ENCODE data around the gene SLC29A1.

The SLC29A1 gene

DNA sequence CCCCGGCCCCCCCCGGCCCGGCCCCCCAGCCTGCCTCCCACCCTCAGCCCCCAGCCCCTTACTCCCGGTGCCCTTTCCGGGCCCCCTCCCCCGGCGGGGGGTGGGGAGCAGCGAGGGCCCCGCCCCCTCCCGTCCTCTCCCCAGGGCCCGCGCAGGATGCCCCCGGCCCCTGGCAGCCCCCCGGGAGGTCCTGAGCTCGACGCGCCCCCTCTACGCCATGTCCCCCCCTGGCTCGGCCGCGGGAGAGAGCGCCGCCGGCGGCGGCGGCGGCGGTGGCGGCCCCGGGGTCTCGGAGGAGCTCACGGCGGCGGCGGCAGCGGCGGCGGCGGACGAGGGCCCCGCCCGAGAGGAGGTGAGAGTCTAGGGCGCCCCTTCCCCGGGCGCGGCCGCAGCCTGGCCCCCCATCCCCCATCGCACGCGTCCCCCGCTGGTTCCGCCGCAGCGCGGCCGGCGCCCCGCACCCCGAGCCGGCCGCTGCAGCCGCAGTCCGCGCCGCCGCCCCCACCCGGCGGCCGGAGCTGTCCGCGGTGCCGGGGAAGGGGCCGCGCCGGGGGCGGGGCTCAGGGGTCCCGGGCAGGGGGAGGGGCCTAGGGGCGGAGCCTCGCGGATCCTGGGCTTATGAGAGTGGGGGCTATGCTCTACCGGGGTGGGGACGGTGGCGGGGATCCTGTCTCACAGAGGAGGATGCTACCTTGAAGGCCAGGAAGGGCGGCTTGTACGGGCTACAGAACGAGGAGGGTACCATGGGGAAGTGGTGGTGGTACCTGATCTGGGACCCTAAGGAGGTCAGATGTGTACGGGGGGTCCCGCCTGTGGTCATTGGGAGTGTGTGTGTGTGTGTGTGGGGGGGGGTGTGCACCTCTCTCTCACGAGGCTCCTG, 47.4 kb downstream of the SLC29A1 start:
- DNase-seq: no peak

- DNase-seq: no peak
Measured at GRCh38 chr6:44271406-44271723, 48.0 kb downstream of the SLC29A1 start.

GRCh38 chr6:44271914-44272313, 48.5 kb downstream of the SLC29A1 start:
- no peak for DNase-seq

DNA sequence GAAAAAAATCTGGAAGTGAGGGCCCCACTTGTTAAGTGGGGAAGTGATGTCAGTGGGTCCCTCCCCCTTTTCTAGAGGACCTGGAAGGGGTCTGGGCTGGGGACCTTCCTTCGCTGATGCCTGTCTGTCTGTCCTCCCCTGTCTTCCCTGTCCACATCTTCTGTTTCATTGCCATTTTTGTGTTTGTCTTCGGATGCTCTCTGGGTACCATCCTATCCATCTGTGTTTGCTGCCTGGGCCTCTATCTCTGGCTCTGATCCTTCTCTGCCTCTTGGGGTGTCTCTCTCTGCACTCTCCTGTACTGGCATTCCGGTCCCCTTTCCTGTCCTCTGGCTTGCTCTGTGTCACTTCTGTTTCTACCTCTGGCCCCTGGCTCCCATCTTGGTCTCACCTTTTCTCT, 49.1 kb downstream of the SLC29A1 start:
- DNase-seq: no peak

GRCh38 chr6:44272999-44273566, 49.7 kb downstream of the SLC29A1 start:
- no peak for DNase-seq

- no peak for DNase-seq
Measured at GRCh38 chr6:44273617-44274016, 50.2 kb downstream of the SLC29A1 start.

DNA sequence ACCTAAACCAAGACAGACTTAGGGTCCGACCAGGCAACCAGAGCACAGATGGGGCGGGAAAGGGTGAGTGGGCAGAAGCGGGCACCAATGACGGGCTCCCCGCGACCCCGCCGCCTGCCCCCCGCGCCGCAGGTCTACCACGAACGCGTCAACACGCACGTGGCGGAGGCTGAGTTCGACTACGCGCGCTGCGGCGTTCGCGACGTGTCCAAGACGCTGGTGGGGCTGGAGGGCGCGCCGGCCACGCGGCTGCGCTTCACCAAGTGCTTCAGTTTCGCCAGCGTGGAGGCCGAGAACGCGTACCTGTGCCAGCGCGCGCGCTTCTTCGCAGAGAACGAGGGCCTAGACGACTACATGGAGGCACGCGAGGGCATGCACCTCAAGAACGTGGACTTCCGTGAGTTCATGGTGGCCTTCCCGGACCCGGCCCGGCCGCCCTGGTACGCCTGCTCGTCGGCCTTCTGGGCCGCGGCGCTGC, 51.9 kb downstream of the SLC29A1 start:
- no peak for DNase-seq

- DNase-seq: peak; percentile 44
Measured at GRCh38 chr6:44275749-44276648, 52.6 kb downstream of the SLC29A1 start.

GRCh38 chr6:44276667-44277640, 53.6 kb downstream of the SLC29A1 start:
- DNase-seq: peak; percentile 19

- DNase-seq: peak; percentile 3
Measured at GRCh38 chr6:44277763-44278162, 54.4 kb downstream of the SLC29A1 start.

DNA sequence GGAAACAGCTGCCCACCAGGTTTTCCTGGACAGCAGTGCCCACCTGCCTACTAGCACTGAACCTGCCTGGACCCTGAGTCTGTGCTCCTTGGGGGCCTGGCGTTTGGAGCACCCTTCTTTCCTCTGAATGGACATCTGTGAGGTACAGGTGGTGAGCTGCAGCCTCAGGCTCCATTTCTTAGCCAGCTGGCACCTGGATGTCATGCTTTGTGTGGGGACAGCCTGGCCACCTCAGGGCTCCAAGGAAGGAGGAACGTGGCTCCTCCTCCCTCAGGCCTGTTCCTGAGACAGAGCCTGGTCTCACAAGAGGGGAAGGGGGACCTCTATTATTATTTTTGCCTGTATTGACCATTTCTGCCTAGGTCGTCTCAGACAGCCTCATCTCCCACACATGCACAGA, 54.9 kb downstream of the SLC29A1 start:
- DNase-seq: peak; percentile 8

DNA sequence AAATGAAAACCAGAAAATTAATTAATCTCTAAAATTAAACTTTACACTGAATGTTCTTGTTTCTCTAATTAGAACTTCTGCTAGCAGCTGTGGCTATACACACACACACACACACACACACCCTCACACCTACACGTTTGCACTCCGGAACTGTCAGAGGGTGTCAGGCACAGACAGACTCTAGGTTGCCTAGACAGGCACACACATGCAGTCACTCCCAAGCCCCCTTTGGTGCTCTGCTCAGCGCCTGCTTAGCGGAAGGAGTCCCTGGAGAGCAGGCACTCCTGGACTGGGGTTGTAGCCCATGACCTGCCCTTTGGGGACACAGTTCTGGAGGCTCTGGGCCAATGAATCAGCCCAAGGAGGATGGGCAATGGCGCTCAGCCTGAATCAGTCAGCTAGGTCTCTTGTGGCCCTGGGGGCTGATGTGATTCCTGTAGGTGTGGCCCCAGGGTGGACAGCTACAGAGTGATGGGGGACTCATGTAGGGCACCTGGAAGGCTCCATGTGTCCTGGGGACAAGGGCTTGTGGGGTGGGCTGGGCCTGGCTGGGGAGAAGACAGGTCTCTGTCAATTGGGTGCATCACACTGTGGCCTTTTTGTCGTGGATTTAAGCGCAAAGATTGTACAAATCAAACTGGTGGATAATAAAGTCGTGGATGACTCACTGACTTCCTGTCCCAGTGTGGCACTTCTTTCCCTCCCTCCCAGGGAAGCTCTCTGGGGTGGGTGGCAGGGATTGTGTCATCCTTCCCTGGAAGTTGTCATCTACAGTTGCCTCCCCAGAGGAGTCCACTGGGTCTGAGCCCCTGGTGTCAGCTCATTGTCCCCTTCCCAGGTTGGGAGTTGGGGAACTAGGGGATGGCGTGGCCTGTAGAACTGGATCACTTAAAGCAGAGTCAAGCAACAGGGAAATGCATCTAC, 55.6 kb downstream of the SLC29A1 start:
- peak; percentile 3 for DNase-seq
